ENCODE results near the gene SOWAHA. TPM values are rescaled to one million over a fixed set of nuclear protein-coding genes. Genes with fewer than 3 reads are reported as not detected.

SOWAHA gene
- polyA plus RNA-seq, 1 donor from 2014 or later: 23.4 TPM

DNA sequence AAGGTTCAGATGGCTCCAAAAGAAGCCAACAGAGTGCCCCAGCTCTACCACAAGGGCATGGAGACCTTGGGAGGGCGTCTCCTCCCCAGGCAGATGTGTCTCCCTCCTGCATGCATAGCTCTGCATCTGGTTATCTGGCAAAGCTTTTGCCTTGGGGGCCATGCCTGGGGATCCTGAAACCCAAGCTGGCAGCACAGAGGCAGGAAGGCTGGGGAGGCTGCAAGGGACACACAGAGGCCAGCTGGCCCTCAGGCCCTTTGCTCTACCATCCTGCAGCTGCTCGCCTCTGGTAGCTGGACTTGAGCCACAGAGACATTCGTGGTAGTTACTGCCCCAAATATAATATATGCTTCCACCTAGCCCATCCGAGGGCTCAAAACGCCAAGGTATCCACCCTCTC, 40.0 kb upstream of the SOWAHA start:
- Histone ChIP-seq H4K20me1 (ENCODE audit: insufficient read depth) (no peaks in the 10 kb centered on the region), H3K27me3 (ENCODE audit: insufficient read depth, low read depth, low read length) (peaks cover 4% of the 10 kb centered on the region), H3K36me3 (ENCODE audit: insufficient read depth, low read length) (no peaks in the 10 kb centered on the region), H3K9me3 (ENCODE audit: low read length) (no peaks in the 10 kb centered on the region), H3F3A (ENCODE audit: insufficient read depth, low read length, poor library complexity, severe bottlenecking) (no peaks in the 10 kb centered on the region), H3K27ac (ENCODE audit: low read length) (no peak overlapping the region), H3K9me2 (ENCODE audit: insufficient read depth, low read length) (no peaks in the 10 kb centered on the region), H3K79me2 (replicated peaks; ENCODE audit: insufficient read depth, low read length) (peaks cover 29% of the 10 kb centered on the region), H3K4me2 (ENCODE audit: low read length) (no peak overlapping the region), H2AFZ (ENCODE audit: low read depth, low read length) (no peak overlapping the region), H3K9ac (ENCODE audit: low read length) (no peak overlapping the region), H3K4me3 (ENCODE audit: low read length) (no peak overlapping the region)
- TF ChIP-seq POLR2AphosphoS5 (IDR thresholded peaks at IDR 0.05) (no peak), MXI1 (conservative IDR thresholded peaks at IDR 0.05; ENCODE audit: poor library complexity, severe bottlenecking) (no peak), EZH2 (IDR thresholded peaks at IDR 0.05; ENCODE audit: borderline replicate concordance, insufficient read depth, low read length, poor library complexity, severe bottlenecking) (no peak)
- TF ChIP-seq, protein P1, sequence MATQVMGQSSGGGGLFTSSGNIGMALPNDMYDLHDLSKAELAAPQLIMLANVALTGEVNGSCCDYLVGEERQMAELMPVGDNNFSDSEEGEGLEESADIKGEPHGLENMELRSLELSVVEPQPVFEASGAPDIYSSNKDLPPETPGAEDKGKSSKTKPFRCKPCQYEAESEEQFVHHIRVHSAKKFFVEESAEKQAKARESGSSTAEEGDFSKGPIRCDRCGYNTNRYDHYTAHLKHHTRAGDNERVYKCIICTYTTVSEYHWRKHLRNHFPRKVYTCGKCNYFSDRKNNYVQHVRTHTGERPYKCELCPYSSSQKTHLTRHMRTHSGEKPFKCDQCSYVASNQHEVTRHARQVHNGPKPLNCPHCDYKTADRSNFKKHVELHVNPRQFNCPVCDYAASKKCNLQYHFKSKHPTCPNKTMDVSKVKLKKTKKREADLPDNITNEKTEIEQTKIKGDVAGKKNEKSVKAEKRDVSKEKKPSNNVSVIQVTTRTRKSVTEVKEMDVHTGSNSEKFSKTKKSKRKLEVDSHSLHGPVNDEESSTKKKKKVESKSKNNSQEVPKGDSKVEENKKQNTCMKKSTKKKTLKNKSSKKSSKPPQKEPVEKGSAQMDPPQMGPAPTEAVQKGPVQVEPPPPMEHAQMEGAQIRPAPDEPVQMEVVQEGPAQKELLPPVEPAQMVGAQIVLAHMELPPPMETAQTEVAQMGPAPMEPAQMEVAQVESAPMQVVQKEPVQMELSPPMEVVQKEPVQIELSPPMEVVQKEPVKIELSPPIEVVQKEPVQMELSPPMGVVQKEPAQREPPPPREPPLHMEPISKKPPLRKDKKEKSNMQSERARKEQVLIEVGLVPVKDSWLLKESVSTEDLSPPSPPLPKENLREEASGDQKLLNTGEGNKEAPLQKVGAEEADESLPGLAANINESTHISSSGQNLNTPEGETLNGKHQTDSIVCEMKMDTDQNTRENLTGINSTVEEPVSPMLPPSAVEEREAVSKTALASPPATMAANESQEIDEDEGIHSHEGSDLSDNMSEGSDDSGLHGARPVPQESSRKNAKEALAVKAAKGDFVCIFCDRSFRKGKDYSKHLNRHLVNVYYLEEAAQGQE (IDR thresholded peaks at IDR 0.05; ENCODE audit: borderline replicate concordance): no peak
- TF ChIP-seq, protein P2, sequence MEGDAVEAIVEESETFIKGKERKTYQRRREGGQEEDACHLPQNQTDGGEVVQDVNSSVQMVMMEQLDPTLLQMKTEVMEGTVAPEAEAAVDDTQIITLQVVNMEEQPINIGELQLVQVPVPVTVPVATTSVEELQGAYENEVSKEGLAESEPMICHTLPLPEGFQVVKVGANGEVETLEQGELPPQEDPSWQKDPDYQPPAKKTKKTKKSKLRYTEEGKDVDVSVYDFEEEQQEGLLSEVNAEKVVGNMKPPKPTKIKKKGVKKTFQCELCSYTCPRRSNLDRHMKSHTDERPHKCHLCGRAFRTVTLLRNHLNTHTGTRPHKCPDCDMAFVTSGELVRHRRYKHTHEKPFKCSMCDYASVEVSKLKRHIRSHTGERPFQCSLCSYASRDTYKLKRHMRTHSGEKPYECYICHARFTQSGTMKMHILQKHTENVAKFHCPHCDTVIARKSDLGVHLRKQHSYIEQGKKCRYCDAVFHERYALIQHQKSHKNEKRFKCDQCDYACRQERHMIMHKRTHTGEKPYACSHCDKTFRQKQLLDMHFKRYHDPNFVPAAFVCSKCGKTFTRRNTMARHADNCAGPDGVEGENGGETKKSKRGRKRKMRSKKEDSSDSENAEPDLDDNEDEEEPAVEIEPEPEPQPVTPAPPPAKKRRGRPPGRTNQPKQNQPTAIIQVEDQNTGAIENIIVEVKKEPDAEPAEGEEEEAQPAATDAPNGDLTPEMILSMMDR (IDR thresholded peaks at IDR 0.05; ENCODE audit: poor library complexity, severe bottlenecking): no peak

DNA sequence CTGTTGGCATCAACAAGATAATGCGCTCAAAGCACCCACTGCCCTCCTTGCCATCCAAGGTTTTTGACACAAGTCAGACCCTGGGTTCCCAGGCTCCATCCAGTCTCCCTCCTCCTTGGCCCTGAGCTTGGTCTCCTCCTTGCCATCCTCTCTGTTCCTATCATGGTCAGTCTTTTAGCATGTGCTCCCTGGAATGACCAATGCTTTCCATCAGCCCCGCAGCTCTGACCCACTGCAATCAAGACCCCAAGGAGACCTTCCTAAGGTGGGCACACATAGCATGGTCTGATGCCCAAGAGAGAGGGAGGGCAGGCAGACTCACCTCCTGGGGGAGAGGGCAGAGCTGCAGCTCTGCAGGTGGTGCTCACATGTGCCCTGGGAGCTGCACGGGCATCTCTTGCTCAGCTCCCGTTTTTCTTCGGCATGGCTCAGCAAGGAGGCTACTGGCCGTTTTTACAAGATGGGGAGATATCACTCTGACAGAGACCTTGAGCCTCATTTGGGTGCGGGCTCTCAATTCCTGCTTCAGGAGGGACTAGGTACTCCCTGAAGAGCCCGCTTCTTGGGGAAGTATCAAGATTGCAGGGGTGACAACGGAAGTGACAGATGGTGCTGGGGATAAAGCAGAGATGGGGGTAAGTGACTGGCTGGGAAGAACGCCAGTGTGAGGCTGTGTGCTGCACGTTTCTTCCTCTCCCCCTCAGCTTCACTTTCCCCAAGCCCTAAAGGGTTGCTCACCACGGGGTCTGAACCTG, 39.3 kb upstream of the SOWAHA start:
- no peaks in the 10 kb centered on the region for H3K9me3 ChIP-seq (ENCODE audit: low read length)
- no peak overlapping the region for H3K4me2 ChIP-seq (ENCODE audit: low read length)
- no peaks in the 10 kb centered on the region for H3K36me3 ChIP-seq (ENCODE audit: insufficient read depth, low read length)
- no peaks in the 10 kb centered on the region for H3F3A ChIP-seq (ENCODE audit: insufficient read depth, low read length, poor library complexity, severe bottlenecking)
- no peak for TF ChIP-seq MXI1 (conservative IDR thresholded peaks at IDR 0.05; ENCODE audit: poor library complexity, severe bottlenecking)
- no peak for TF ChIP-seq SMC3 (conservative IDR thresholded peaks at IDR 0.05; ENCODE audit: poor library complexity)
- no peak for TF ChIP-seq EP300 (conservative IDR thresholded peaks at IDR 0.05; ENCODE audit: poor library complexity, severe bottlenecking)
- TF ChIP-seq, protein P2 (IDR thresholded peaks at IDR 0.05; ENCODE audit: poor library complexity, severe bottlenecking): no peak
- no peak for TF ChIP-seq EZH2 (IDR thresholded peaks at IDR 0.05; ENCODE audit: borderline replicate concordance, insufficient read depth, low read length, poor library complexity, severe bottlenecking)
- TF ChIP-seq RAD21 (conservative IDR thresholded peaks at IDR 0.05): no peak
- TF ChIP-seq, protein P1 (IDR thresholded peaks at IDR 0.05; ENCODE audit: borderline replicate concordance): no peak
- TF ChIP-seq POLR2AphosphoS5 (IDR thresholded peaks at IDR 0.05): no peak
- TF ChIP-seq TAF1 (IDR thresholded peaks at IDR 0.05; ENCODE audit: low read depth): no peak
- H4K20me1 ChIP-seq (ENCODE audit: insufficient read depth): no peaks in the 10 kb centered on the region
- no peaks in the 10 kb centered on the region for H3K9me2 ChIP-seq (ENCODE audit: insufficient read depth, low read length)
- H3K27me3 ChIP-seq (ENCODE audit: insufficient read depth, low read depth, low read length): peaks cover 8% of the 10 kb centered on the region
- H3K27ac ChIP-seq (ENCODE audit: low read length): no peak overlapping the region
- H2AFZ ChIP-seq (ENCODE audit: low read depth, low read length): no peak overlapping the region
- peaks cover 29% of the 10 kb centered on the region for H3K79me2 ChIP-seq (replicated peaks; ENCODE audit: insufficient read depth, low read length)
- H3K9ac ChIP-seq (ENCODE audit: low read length): no peak overlapping the region
- H3K4me3 ChIP-seq (ENCODE audit: low read length): no peak overlapping the region

All from neural cell (in vitro differentiated cells).